K562 (cell line): ENCODE data around the gene ATAD3B. TPM values are rescaled to one million over a fixed set of nuclear protein-coding genes. Genes with fewer than 3 reads are reported as not detected.

ENCODE experiments used
- ARID3A ChIP-seq: IDR thresholded peaks from 2 replicates; pipeline ENCODE4 v1.6.1; 2012; ENCODE audit warnings: low read depth, low read length, improper control_type of control experiment, borderline replicate concordance
- BCOR ChIP-seq: fragments of 450-650 bp; IDR thresholded peaks from 2 replicates; pipeline ENCODE4 v1.6.1; 2016
- DDX20 ChIP-seq: fragments of 450-650 bp; IDR thresholded peaks from 2 replicates; pipeline ENCODE4 v1.6.1; 2016; ENCODE audit warnings: missing genetic modification characterization, low read depth, mild to moderate bottlenecking, missing compliant biosample characterization, moderate library complexity
- FOXA3 ChIP-seq, 2 experiments: fragments of 450-650 bp in 1 of 2; sonication (generic) in 1 of 2; formaldehyde crosslinking; IDR thresholded peaks in 1 of 2; conservative IDR thresholded peaks in 1 of 2; 2 replicates each; pipeline versions ENCODE4 v1.4.0 to v1.8.0; 2020 to 2022; ENCODE audit warnings: mild to moderate bottlenecking in 2 of 2, missing genetic modification reagents in 1 of 2
- GATA2 ChIP-seq: sonication (generic); formaldehyde crosslinking; IDR thresholded peaks from 2 replicates; pipeline ENCODE4 v1.4.0; 2020; ENCODE audit warnings: mild to moderate bottlenecking, missing genetic modification reagents
- MAFG ChIP-seq: fragments of 450-650 bp; conservative IDR thresholded peaks from 2 replicates; pipeline ENCODE4 v1.6.1; 2016; ENCODE audit warnings: missing genetic modification characterization, missing compliant biosample characterization
- MIER1 ChIP-seq: fragments of 450-650 bp; IDR thresholded peaks from 2 replicates; pipeline ENCODE4 v1.6.1; 2016; ENCODE audit warnings: antibody characterized with exemption, mild to moderate bottlenecking, low read depth
- MYNN ChIP-seq, 2 experiments: sonication (generic); formaldehyde crosslinking in 1 of 2; IDR thresholded peaks; 2 replicates each; pipeline versions ENCODE4 v1.5.0 to v1.6.1; 2016 to 2020; ENCODE audit warnings: antibody characterized with exemption in 1 of 2, missing genetic modification reagents in 1 of 2
- PKNOX1 ChIP-seq: fragments of 450-650 bp; IDR thresholded peaks from 2 replicates; pipeline ENCODE4 v1.6.1; 2016
- RREB1 ChIP-seq: fragments of 250-450 bp; sonication (Bioruptor Pico); IDR thresholded peaks from 2 replicates; pipeline ENCODE4 v1.4.0; 2020
- SMARCE1 ChIP-seq: fragments of 450-650 bp; IDR thresholded peaks from 2 replicates; pipeline ENCODE4 v1.7.1; 2016; ENCODE audit warnings: mild to moderate bottlenecking
- ZBTB33 ChIP-seq: sonication (generic); formaldehyde crosslinking; IDR thresholded peaks from 2 replicates; pipeline ENCODE4 v1.8.1; 2023; ENCODE audit warnings: mild to moderate bottlenecking, missing genetic modification reagents
- ZNF124 ChIP-seq: sonication (generic); formaldehyde crosslinking; IDR thresholded peaks from 2 replicates; pipeline ENCODE4 v1.8.1; 2022; ENCODE audit warnings: missing genetic modification reagents
- ZNF134 ChIP-seq: fragments of 250-450 bp; sonication (Bioruptor Pico); conservative IDR thresholded peaks from 2 replicates; pipeline ENCODE4 v1.4.0; 2020
- ZNF23 ChIP-seq: fragments of 250-450 bp; sonication (Bioruptor Pico); IDR thresholded peaks from 2 replicates; pipeline ENCODE4 v1.4.0; 2020; ENCODE audit warnings: mild to moderate bottlenecking
- ZNF76 ChIP-seq: fragments of 250-450 bp; sonication (Bioruptor Pico); IDR thresholded peaks from 2 replicates; pipeline ENCODE4 v1.4.0; 2020; ENCODE audit warnings: mild to moderate bottlenecking, moderate library complexity, borderline replicate concordance
- polyA plus RNA-seq, 8 experiments: library from polyadenylated mRNA; depleted of rRNA in 4 of 8; stranded (reverse) in 5 of 8; unstranded in 3 of 8; fragments of >200 nt; fragmentation: Nextera tagmentation in 2 of 8; fragmentation: Illumina TruSeq in 1 of 8; extraction: Ambion mirVana in 2 of 8; extraction: Trizol in 1 of 8; gene quantifications; 2 replicates each; pipeline versions ENCODE4 v1.2.1 to v1.2.3, GENCODE V29; 2011 to 2014; ENCODE audit warnings: inconsistent platforms in 1 of 8, missing spikeins in 1 of 8
- total RNA-seq, 7 experiments: library from RNA; depleted of rRNA in 6 of 7; stranded (reverse); fragments of >200 nt in 6 of 7; fragmentation: Illumina TruSeq in 2 of 7; extraction: Trizol in 2 of 7; gene quantifications; 2 replicates each; pipeline versions ENCODE4 v1.2.1 to v1.2.3, GENCODE V29; 2011 to 2021; ENCODE audit warnings: low replicate concordance in 1 of 7

Gene ATAD3B
- total and polyA plus RNA-seq, 9 of the 15 experiments (the other 6 are each of a cell fraction or from before 2014, with no cell fraction given) = 0.07 to 113 (median 27.7) TPM

- TF ChIP-seq MYNN (IDR thresholded peaks at IDR 0.05) = peak; percentile 81
- no peak for TF ChIP-seq MYNN (CRISPR knock-in tag; IDR thresholded peaks at IDR 0.05)
- no peak for TF ChIP-seq MAFG (tag)
- 0 out of 2 replicates have a peak, but pooled peaks have one; percentile 49 for TF ChIP-seq RREB1
- TF ChIP-seq FOXA3 (CRISPR knock-in tag; conservative IDR thresholded peaks at IDR 0.05 in 1 of 2, IDR thresholded peaks at IDR 0.05 in 1 of 2) = no peak
- no peak for TF ChIP-seq MIER1
- TF ChIP-seq ZNF134 (CRISPR knock-in tag) = 0 out of 2 replicates have a peak, but pooled peaks have one; percentile 18
- 0 out of 2 replicates have a peak, but pooled peaks have one; percentile 80 for TF ChIP-seq ZNF76 (CRISPR knock-in tag)
- no peak for TF ChIP-seq ZNF124
- no peak for TF ChIP-seq ARID3A
- TF ChIP-seq ZNF23 (CRISPR knock-in tag) = no peak
- no peak for TF ChIP-seq BCOR
- no peak for TF ChIP-seq GATA2 (CRISPR knock-in tag)
- TF ChIP-seq DDX20 (tag) = no peak
- 0 out of 2 replicates have a peak, but pooled peaks have one; percentile 35 for TF ChIP-seq SMARCE1
- TF ChIP-seq ZBTB33 = peak; percentile 26; the same call in 1 of the 2 replicates
- no peak for TF ChIP-seq PKNOX1
Measured at GRCh38 chr1:1432951-1433803, 38.4 kb upstream of the ATAD3B start (continued).
